Transverse colon (tissue), 4 donors: ENCODE results near the gene SGSH. TPM values are rescaled to one million over a fixed set of nuclear protein-coding genes. Genes with fewer than 3 reads are reported as not detected.
"Not testable (repeated sequence)": the region's sequence is repeated elsewhere in the genome, so short reads cannot be mapped to it uniquely, and the experiment has no call there.

ENCODE experiments used
- DNase-seq: peaks from one replicate; pipeline ENCODE4 v3.0.0-alpha.2; 2019
- H3K27ac ChIP-seq, 4 donors: fragments of 200-600 bp; sonication (generic); 2 replicates each; pipeline ENCODE4 v1.5.1; 2016 to 2018; ENCODE audit warnings: inconsistent platforms in 4 of 4
- H3K27me3 ChIP-seq: fragments of 200-600 bp; sonication (generic); 2 replicates; pipeline ENCODE4 v1.5.1; 2017; ENCODE audit warnings: inconsistent platforms
- H3K36me3 ChIP-seq, 4 donors: fragments of 200-600 bp; sonication (generic); 2 replicates each; pipeline ENCODE4 v1.5.1; 2017 to 2019; ENCODE audit warnings: inconsistent platforms in 4 of 4
- H3K4me1 ChIP-seq, 4 donors: fragments of 200-600 bp; sonication (generic); 2 replicates each; pipeline ENCODE4 v1.5.1; 2017 to 2020; ENCODE audit warnings: inconsistent platforms in 4 of 4
- H3K4me3 ChIP-seq, 4 donors: fragments of 200-600 bp; sonication (generic); 1 replicate in 1 of 4; 2 replicates in 3 of 4; pipeline versions ENCODE4 v1.5.1 to v1.6.1; 2017 to 2019; ENCODE audit warnings: inconsistent platforms in 4 of 4
- H3K9me3 ChIP-seq, 2 donors: fragments of 200-600 bp; sonication (generic); 2 replicates each; pipeline ENCODE4 v1.5.1; 2017 to 2019; ENCODE audit warnings: inconsistent platforms in 2 of 2
- EP300 ChIP-seq: sonication (generic); formaldehyde crosslinking; IDR thresholded peaks from one replicate; pipeline ENCODE4 v1.6.1; 2017; ENCODE audit warnings: antibody characterized with exemption, low read depth
- POLR2A ChIP-seq: fragments of 450-650 bp; IDR thresholded peaks from one replicate; pipeline ENCODE4 v1.6.1; 2016; ENCODE audit warnings: antibody characterized with exemption, mild to moderate bottlenecking, moderate library complexity
- POLR2AphosphoS5 ChIP-seq, 3 donors: sonication (generic); formaldehyde crosslinking; IDR thresholded peaks; one replicate each; pipeline ENCODE4 v1.6.1; 2016; ENCODE audit warnings: antibody characterized with exemption in 3 of 3
- WGBS, 2 donors: methylation state at CpG; one replicate each; pipeline ENCODE4 v1.1.5; 2018; ENCODE audit warnings: low coverage in 1 of 2; 5-methylcytosine and 5-hydroxymethylcytosine counted together
- in situ Hi-C, 4 donors: fragments of 200-750 bp; cut with MboI; loops; one replicate each; pipeline versions ENCODE4 v1.15.0 to v1.15.1; 2017; ENCODE audit warnings: low sequenced_read_pairs in 3 of 4, low pct_ligation_motif_present in 1 of 4, low pct_unique_long_range_greater_than_20kb in 1 of 4
- intact Hi-C: fragments of 100-400 bp; cut with DNase I; formaldehyde crosslinking; loops from one replicate; pipeline ENCODE4 v1.15.1; 2023; ENCODE audit warnings: low total_unique reads
- total RNA-seq, 4 donors: library from RNA; depleted of rRNA; stranded (reverse); fragments of >200 nt; gene quantifications; one replicate each; pipeline ENCODE4 v1.1.0, GENCODE V29; 2016
- TF ChIP-seq, protein P1 (sequence below), 5 experiments: fragments of 200-600 bp in 3 of 5; fragments of 450-650 bp in 2 of 5; sonication (generic) in 3 of 5; IDR thresholded peaks; 1 replicate in 2 of 5; 2 replicates in 3 of 5; pipeline ENCODE4 v1.5.1; 2016 to 2017; ENCODE audit warnings: antibody characterized with exemption in 5 of 5, inconsistent platforms in 3 of 5, mild to moderate bottlenecking in 2 of 5, moderate library complexity in 1 of 5

SGSH gene
- total RNA-seq, 4 donors from 2014 or later = 26.2 to 66.2 (median 39.9) TPM

DNA sequence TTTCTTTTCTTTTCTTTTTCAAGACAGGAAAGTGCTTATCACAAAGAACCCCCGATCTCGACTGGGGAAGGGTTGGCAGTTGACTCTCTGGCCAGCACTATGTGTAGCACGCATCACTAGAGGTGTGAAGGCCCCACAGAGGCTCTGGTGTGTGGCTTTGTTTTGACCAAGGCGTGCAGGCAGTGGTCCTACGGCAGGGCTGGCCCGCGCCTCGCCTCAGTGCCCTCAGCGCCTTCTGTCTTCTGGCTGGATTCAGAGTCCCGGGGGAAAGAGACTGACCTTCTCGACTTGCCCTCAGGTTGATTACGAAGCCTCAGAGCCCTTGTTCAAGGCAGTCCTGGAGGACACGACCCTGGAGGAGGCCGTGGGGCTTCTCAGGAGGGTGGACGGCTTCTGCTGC, 18.7 kb downstream of the SGSH start:
- Histone ChIP-seq H3K4me3 (no peak overlapping the region), H3K27me3 (no peaks in the 10 kb centered on the region)
- 87% methylated on average over 15 of the region's 15 CpGs; no CpG with 5 or more reads in 1 of the 2 donors for WGBS, 2 donors

DNA sequence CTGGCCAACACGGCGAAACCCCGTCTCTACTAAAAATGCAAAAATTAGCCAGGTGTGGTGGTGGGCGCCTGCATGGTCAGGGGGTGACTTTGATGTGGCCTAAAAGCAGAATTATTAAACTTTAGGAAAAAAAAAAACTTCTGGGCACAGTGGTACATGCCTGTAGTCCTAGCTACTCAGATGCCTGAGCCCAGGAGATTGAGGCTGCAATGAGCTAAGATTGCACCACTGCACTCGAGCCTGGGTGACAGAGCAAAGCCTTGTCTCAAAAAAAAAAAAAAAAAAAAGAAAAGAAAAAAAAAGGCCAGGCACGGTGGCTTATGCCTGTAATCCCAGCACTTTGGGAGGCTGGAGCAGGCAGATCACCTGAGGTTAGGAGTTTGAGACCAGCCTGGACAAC, 20.8 kb downstream of the SGSH start:
- 59 to 67% methylated on average over 2 to 6 of the region's 6 CpGs for WGBS, 2 donors
- H3K27me3 ChIP-seq, in situ Hi-C loops, H3K36me3 ChIP-seq, DNase-seq, H3K4me1 ChIP-seq, intact Hi-C loops, H3K27ac ChIP-seq, H3K4me3 ChIP-seq, H3K9me3 ChIP-seq: not testable (repeated sequence)

More for the DNA sequence above, 18.7 kb downstream of the SGSH start:
- H3K9me3 ChIP-seq = no peaks in the 10 kb centered on the region
- no peak overlapping the region for H3K27ac ChIP-seq
- TF ChIP-seq POLR2A = no peak
- no peak for TF ChIP-seq EP300
- TF ChIP-seq, protein P1, sequence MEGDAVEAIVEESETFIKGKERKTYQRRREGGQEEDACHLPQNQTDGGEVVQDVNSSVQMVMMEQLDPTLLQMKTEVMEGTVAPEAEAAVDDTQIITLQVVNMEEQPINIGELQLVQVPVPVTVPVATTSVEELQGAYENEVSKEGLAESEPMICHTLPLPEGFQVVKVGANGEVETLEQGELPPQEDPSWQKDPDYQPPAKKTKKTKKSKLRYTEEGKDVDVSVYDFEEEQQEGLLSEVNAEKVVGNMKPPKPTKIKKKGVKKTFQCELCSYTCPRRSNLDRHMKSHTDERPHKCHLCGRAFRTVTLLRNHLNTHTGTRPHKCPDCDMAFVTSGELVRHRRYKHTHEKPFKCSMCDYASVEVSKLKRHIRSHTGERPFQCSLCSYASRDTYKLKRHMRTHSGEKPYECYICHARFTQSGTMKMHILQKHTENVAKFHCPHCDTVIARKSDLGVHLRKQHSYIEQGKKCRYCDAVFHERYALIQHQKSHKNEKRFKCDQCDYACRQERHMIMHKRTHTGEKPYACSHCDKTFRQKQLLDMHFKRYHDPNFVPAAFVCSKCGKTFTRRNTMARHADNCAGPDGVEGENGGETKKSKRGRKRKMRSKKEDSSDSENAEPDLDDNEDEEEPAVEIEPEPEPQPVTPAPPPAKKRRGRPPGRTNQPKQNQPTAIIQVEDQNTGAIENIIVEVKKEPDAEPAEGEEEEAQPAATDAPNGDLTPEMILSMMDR (IDR thresholded peaks at IDR 0.05) = no peak
- TF ChIP-seq POLR2AphosphoS5 (IDR thresholded peaks at IDR 0.05) = no peak
- intact Hi-C loops = no loop called here
- H3K4me1 ChIP-seq = no peaks in the 10 kb centered on the region
- DNase-seq = no peak
- H3K36me3 ChIP-seq = no peaks in the 10 kb centered on the region
- in situ Hi-C loops = no loop called here

DNA sequence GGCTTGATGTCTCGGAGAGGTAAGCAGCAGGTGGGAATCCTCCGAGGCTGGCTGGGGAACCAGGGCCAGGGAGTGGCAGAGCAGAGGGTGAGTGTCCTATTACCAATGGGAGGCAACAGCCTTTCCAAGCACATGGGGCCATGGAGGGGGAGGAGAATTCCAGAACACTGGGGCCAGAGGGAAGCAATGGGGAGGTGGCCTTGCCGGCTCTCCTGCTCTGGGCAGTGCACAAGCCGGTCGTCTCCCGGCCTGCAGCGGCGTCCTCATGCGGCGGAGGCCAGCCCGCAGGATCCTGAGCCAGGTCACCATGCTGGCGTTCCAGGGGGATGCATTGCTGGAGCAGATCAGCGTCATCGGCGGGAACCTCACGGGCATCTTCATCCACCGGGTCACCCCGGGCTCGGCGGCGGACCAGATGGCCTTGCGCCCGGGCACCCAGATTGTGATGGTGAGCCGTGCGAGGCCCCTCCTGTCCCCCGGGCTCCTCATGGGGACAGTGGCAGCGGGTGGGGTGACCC, 21.9 kb downstream of the SGSH start:
- 86% methylated on average over 25 of the region's 27 CpGs; no CpG with 5 or more reads in 1 of the 2 donors for WGBS, 2 donors
- in situ Hi-C loops = no loop called here
- intact Hi-C loops = no loop called here

DNA sequence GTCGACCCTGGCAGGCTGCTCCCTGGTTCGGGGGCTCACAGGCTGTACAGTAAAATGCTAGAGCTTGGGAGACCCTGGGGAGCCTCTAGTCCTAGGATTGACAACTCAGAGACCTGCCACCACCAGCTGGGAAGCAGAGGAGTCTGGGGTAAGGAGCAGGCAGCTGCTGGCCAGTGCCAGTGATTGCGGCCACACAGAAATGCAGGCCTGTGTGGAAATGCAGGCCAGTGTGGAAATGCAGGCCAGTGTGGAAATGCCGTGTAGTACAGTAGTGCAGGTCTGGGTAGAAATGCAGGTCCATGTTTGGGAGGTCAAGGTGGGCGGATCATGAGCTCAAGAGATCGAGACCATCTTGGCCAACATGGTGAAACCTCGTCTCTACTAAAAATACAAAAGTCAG, 23.5 kb downstream of the SGSH start:
- Histone ChIP-seq H3K27ac (no peak overlapping the region), H3K36me3 (no peaks in the 10 kb centered on the region), H3K4me3 (no peak overlapping the region), H3K4me1 (no peaks in the 10 kb centered on the region), H3K9me3 (no peaks in the 10 kb centered on the region), H3K27me3 (peaks cover 10% of the 10 kb centered on the region)
- in situ Hi-C loops = no loop called here
- intact Hi-C loops = no loop called here
- no peak for DNase-seq
- TF ChIP-seq POLR2AphosphoS5 (IDR thresholded peaks at IDR 0.05) (no peak), POLR2A (no peak), EP300 (no peak)
- TF ChIP-seq, protein P1 (IDR thresholded peaks at IDR 0.05) = no peak
- 92% methylated on average over 7 of the region's 7 CpGs; no CpG with 5 or more reads in 1 of the 2 donors for WGBS, 2 donors

More for the DNA sequence above, 21.9 kb downstream of the SGSH start:
- Histone ChIP-seq H3K36me3 (no peaks in the 10 kb centered on the region), H3K27ac (no peak overlapping the region), H3K27me3 (peaks cover 10% of the 10 kb centered on the region), H3K4me3 (no peak overlapping the region), H3K4me1 (no peaks in the 10 kb centered on the region), H3K9me3 (no peaks in the 10 kb centered on the region)
- TF ChIP-seq, protein P1 (IDR thresholded peaks at IDR 0.05) = no peak
- TF ChIP-seq POLR2AphosphoS5 (IDR thresholded peaks at IDR 0.05) (no peak), EP300 (no peak), POLR2A (no peak)
- no peak for DNase-seq
